Dermis microvascular lymphatic vessel endothelial cell (primary cell): ENCODE data around the gene PRR20E. TPM values are rescaled to one million over a fixed set of nuclear protein-coding genes. Genes with fewer than 3 reads are reported as not detected.
"Not testable (repeated sequence)": the region's sequence is repeated elsewhere in the genome, so short reads cannot be mapped to it uniquely, and the experiment has no call there.

Source experiments
- DNase-seq, 2 donors: peaks; one replicate each; pipeline versions ENCODE4 v3.0.0 to v3.0.0-alpha.2; 2010; ENCODE audit warnings: low read depth in 2 of 2
- total RNA-seq: library from RNA; depleted of rRNA; stranded (reverse); fragments of >200 nt; gene quantifications from 2 replicates; pipeline ENCODE4 v1.2.1, GENCODE V29; 2014

Gene PRR20E
- total RNA-seq, result not detected in 2 replicates

DNA sequence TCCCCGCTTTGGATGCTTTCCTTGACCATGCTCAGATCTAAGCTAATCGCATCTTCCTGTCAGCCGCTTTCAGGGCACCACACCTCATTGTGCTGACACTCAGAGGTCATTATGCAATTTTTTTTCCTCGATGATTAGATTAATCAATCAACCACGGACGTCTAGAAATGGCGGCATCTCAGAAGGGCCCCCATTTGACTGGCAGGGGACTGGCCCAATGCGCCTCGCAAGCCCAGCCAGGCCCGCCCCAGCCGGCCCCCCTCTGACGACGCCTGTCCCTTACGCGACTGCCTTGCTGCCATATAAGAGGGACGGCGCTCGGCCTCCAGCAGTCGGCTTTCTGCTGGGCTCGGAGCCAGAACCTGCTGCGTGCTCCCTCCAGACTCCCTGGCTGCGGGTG is at the start of gene PRR20E:
PRR20E (plus strand) TSS at position 301 of the 400 bp plus-strand sequence. CDS start 387 bp downstream, outside the sequence.
- DNase-seq, result not testable (repeated sequence)

DNA sequence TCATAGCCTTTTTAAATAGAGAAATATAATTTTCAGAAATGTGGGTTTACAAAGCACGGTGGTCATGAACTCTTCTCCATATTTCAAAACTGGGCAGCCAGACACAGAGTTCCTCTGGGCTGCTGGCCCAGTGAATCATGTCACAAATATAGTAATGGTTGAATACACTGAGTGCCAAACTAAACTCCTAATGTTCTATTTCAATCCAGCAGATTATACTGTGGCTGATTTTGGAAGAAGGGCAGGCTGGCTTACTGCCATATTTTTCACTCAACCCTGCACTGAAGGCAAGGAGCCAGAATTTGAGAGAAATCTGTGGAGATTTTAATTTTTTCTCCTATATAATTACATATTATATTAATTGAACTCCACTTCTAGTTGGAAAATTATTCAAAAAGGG is 43.3 kb upstream of the PRR20E start:
- DNase-seq, result no peak

DNA sequence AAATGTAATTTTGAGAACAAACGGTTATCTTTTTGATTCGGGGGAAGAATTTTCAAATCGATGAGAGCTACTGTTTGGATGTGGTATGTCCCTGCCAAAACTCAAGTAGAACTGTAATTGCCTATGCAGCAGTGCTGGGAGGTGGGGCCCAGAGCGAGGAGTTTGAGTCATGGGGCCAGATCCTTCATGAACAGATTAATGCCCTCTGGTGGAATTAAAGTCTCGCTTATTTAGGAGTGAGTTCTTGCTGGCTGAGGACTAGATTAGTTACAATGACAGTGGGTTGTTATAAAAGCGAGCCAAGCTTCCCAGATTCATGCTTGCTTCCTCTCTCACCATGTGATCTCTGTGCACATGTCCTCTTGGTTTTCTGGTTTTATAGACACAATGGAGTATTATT is 38.1 kb upstream of the PRR20E start:
- no peak for DNase-seq

DNA sequence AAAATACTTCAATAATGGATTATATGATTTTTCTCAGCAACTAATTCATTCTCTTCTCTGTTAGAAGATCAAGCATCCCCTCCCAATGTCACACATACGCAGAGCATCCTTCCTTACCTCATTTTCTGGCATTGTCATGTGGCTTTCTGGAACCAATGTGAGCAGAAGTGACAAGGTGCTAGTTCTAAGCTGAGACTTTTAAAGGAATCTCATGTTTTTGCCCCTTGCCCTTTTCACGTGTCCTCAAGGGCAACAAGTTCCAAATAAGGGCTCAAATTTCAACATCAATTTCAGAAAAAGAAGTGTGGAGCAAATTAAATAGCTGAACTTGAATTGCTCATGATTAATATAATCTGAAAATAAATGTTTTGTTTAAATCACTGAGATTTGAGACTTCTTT is 30.9 kb upstream of the PRR20E start:
- no peak for DNase-seq

DNA sequence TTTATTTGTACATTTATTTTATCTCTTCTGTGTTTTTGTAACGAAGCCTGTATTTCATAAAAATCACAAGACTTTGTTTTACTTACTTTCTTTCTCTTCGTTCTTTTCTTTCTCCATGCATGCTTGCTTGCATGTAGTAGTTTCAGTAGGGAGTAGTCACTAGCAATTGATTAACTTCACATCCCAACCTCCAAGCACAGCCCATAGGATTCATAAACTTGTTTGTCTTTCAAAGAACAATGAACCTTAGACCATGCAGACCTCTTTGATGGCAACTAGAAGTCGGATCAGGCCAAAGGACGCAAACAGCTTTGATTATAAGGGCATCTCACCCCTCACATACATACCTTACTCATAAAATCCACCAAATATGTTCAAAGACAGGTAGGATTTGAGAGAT is 29.4 kb upstream of the PRR20E start:
- DNase-seq, result no peak

DNA sequence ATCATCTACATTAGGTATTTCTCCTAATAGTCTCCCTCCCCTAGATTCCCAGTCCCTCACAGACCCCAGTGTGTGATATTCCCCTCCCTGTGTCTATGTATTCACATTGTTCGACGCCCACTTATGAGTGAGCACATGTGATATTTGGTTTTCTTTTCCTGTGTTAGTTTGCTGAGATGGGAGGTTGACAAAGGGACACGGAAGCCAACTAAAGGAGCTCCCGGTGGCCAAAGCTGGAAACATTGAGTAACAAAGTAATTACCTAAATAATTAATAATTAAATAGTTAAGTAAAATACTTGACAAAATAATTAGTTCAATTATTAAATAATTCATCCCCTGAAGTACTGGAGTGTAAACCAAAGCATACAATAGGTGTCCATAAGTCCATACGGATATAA is 28.0 kb upstream of the PRR20E start:
- DNase-seq, result no peak

DNA sequence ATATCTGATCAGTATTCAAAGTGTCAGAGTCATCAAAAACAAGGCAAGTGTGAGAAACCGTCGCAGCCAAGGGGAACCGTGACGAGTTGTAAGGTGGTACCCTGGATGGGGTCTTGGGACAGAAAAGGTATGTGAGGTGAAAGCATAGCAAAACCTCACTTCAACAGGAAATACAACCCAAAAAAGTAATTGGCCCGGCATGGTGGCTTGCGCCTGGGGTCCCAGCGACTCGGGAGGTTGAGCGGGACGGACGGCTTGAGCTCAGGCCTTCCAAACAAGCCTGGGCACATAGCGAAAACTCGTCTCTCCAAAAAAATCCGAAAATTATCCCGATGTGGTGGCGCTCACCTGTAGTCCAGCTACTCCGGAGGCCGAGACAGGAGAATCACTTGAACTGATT is 27.2 kb upstream of the PRR20E start:
- DNase-seq, result not testable (repeated sequence)

DNA sequence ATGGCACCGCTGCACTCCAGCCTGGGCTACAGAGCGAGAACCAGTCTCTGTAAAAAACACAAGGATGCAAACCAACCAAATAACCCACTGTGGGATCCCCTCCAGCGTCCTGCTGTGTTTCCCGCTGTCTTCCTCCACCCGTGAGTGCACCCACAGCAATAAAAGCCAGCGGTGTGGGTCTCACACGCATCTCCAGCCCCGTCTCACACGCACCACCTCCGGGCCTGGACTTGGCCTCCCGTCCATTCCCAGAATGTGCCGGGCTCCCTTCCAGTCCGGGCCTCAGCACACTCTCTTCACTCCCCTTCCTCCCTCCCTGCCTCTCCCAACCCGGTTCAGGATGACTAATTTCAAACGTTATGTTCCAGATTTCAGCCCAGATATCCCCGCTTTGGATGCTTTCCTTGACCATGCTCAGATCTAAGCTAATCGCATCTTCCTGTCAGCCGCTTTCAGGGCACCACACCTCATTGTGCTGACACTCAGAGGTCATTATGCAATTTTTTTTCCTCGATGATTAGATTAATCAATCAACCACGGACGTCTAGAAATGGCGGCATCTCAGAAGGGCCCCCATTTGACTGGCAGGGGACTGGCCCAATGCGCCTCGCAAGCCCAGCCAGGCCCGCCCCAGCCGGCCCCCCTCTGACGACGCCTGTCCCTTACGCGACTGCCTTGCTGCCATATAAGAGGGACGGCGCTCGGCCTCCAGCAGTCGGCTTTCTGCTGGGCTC is 26.6 kb upstream of the PRR20E start, which contains the start of gene PRR20A:
PRR20A (plus strand) TSS at position 684 of the 734 bp plus-strand sequence. CDS start 387 bp downstream, outside the sequence.
- DNase-seq, result not testable (repeated sequence)

DNA sequence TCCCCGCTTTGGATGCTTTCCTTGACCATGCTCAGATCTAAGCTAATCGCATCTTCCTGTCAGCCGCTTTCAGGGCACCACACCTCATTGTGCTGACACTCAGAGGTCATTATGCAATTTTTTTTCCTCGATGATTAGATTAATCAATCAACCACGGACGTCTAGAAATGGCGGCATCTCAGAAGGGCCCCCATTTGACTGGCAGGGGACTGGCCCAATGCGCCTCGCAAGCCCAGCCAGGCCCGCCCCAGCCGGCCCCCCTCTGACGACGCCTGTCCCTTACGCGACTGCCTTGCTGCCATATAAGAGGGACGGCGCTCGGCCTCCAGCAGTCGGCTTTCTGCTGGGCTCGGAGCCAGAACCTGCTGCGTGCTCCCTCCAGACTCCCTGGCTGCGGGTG is 19.8 kb upstream of the PRR20E start, which contains the start of gene PRR20B:
PRR20B (plus strand) TSS at position 301 of the 400 bp plus-strand sequence. CDS start 387 bp downstream, outside the sequence.
- not testable (repeated sequence) for DNase-seq

DNA sequence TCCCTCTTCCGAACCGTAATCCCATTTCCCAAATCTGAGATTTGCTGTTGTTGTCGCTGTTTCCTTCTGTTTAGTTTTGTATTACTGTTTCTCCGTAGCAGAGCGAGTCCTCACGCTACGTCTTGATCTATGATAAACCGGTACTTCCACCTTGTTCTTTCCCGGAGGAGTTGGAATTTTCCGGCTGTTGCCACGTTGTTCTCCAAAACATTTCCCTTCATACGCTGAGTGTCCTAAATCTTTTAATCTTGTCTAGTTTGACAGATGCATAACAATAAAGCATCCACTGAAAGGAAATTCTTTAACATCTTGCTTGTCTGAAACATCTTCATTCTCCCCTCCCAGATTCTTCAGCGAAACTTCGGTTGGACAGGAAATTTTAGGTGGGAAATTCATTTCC is 18.9 kb upstream of the PRR20E start:
- DNase-seq, result not testable (repeated sequence)

DNA sequence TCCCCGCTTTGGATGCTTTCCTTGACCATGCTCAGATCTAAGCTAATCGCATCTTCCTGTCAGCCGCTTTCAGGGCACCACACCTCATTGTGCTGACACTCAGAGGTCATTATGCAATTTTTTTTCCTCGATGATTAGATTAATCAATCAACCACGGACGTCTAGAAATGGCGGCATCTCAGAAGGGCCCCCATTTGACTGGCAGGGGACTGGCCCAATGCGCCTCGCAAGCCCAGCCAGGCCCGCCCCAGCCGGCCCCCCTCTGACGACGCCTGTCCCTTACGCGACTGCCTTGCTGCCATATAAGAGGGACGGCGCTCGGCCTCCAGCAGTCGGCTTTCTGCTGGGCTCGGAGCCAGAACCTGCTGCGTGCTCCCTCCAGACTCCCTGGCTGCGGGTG is 13.2 kb upstream of the PRR20E start, which contains the start of gene PRR20C:
PRR20C (plus strand) TSS at position 301 of the 400 bp plus-strand sequence. CDS start 387 bp downstream, outside the sequence.
- DNase-seq, result not testable (repeated sequence)

DNA sequence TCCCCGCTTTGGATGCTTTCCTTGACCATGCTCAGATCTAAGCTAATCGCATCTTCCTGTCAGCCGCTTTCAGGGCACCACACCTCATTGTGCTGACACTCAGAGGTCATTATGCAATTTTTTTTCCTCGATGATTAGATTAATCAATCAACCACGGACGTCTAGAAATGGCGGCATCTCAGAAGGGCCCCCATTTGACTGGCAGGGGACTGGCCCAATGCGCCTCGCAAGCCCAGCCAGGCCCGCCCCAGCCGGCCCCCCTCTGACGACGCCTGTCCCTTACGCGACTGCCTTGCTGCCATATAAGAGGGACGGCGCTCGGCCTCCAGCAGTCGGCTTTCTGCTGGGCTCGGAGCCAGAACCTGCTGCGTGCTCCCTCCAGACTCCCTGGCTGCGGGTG is 6.7 kb upstream of the PRR20E start, which contains the start of gene PRR20D:
PRR20D (plus strand) TSS at position 301 of the 400 bp plus-strand sequence. CDS start 387 bp downstream, outside the sequence.
- DNase-seq, result not testable (repeated sequence)

DNA sequence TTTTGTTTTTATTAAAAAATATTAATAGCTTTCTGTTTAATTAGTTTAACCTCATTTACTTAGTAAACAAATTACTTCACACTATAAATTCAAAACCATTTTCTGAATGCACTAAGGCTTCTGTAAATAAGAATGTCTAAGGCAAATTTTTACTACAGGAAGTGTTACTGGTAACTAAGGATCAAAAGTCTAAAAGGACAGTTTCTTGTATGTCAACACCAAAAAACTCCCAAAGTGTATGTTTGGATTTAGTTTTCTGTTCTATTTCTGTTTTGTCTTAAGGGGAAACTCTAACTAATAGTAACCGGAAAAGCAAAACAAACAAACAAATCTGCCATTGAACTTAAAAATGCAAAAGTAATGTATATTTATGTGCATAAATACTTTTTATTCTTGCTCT is 24.7 kb downstream of the PRR20E start:
- no peak for DNase-seq

DNA sequence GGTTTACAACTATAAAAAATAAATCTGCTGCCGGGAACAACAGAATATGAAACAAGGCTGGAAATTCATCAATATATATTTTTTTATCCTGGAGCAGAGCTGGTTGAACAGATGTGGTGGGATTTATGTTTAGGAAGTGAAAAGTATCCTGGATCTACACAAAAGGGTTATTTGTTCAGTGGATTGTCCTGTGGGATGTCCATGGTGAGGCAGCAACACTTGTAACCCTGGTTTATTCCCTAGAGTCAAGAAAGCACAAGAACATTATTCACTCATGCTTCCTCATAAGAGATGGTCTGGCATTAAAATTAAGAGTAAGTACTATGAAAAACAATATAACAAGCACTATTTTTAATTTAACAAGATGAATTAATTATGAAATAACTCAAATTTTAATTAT is 46.0 kb downstream of the PRR20E start:
- no peak for DNase-seq

Other genes with a start within 250 kb of the PRR20E start
- not detected in 2 replicates for gene PRR20A, start 26.3 kb upstream of the PRR20E start, total RNA-seq
- not detected in 2 replicates for gene PRR20B, start 19.7 kb upstream of the PRR20E start, total RNA-seq
- gene PRR20C, start 13.1 kb upstream of the PRR20E start, total RNA-seq, result not detected in 2 replicates
- gene PRR20D, start 6.6 kb upstream of the PRR20E start, total RNA-seq, result not detected in 2 replicates